Adrenal gland (tissue), 5 donors: ENCODE results near the gene CTNND2.

Experiments used
- CTCF ChIP-seq, 6 experiments: fragments of 450-650 bp in 4 of 6; fragments of 200-600 bp in 2 of 6; sonication (generic) in 1 of 6; IDR thresholded peaks; 1 replicate in 5 of 6; 2 replicates in 1 of 6; pipeline versions ENCODE4 v1.5.1 to v1.8.0; 2016 to 2021; ENCODE audit warnings: antibody characterized with exemption in 6 of 6, mild to moderate bottlenecking in 2 of 6, moderate library complexity in 1 of 6
- POLR2A ChIP-seq, 2 donors: fragments of 450-650 bp; IDR thresholded peaks; one replicate each; pipeline ENCODE4 v1.6.1; 2017; ENCODE audit warnings: antibody characterized with exemption in 2 of 2, mild to moderate bottlenecking in 2 of 2, moderate library complexity in 1 of 2
- donor health status: DM: no; HTN: no; CAD: no.

- TF ChIP-seq CTCF (IDR thresholded peaks at IDR 0.05): no peak
- TF ChIP-seq POLR2A (IDR thresholded peaks at IDR 0.05): no peak
Observed at GRCh38 chr5:11894992-11895391, 9.3 kb downstream of the CTNND2 start.
